ENCODE data around the gene BBLN.

DNA sequence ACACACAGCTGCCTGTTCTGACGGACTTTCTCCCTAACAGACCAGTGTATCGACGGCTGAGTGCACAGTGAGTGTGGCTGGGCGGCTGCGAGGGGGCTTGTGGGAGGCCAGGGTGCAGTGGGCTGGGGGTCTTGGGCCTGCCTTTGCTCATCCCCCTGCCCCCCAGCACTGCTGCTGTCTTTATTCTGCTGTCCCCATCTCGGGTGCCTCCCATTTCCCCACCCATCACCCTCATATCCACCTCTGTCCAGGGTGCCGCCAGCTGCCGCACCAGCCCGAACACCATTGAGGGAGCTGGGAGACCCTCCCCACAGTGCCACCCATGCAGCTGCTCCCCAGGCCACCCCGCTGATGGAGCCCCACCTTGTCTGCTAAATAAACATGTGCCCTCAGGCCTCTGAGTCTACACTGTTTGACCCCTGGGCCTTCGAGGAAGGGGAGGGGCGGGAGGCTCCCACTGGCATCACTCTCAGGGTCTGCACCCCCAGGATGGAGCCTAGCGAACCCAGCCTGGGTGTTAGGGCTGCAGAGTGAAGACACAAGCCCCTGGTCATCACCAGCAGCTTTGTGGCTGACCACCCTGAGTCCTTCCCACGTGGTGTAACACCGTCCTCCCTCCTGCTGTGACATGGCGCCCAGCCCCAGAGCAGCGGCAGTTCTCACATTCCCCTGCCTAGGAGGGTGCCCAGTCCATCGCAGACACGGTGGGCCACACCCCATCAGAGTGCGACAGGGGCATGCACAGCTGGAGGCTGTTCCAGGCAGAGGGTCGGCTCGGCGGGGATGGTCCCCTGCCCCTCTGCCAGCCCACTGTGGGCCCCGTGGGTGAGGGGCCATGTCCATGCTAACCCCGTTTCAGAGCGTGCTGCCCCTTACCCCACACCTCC, 6.8 kb upstream of the BBLN start:
- TF ChIP-seq, protein P1, sequence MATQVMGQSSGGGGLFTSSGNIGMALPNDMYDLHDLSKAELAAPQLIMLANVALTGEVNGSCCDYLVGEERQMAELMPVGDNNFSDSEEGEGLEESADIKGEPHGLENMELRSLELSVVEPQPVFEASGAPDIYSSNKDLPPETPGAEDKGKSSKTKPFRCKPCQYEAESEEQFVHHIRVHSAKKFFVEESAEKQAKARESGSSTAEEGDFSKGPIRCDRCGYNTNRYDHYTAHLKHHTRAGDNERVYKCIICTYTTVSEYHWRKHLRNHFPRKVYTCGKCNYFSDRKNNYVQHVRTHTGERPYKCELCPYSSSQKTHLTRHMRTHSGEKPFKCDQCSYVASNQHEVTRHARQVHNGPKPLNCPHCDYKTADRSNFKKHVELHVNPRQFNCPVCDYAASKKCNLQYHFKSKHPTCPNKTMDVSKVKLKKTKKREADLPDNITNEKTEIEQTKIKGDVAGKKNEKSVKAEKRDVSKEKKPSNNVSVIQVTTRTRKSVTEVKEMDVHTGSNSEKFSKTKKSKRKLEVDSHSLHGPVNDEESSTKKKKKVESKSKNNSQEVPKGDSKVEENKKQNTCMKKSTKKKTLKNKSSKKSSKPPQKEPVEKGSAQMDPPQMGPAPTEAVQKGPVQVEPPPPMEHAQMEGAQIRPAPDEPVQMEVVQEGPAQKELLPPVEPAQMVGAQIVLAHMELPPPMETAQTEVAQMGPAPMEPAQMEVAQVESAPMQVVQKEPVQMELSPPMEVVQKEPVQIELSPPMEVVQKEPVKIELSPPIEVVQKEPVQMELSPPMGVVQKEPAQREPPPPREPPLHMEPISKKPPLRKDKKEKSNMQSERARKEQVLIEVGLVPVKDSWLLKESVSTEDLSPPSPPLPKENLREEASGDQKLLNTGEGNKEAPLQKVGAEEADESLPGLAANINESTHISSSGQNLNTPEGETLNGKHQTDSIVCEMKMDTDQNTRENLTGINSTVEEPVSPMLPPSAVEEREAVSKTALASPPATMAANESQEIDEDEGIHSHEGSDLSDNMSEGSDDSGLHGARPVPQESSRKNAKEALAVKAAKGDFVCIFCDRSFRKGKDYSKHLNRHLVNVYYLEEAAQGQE (IDR thresholded peaks at IDR 0.05; ENCODE audit: insufficient replicate concordance, low read depth): no peak
- TF ChIP-seq, protein P2, sequence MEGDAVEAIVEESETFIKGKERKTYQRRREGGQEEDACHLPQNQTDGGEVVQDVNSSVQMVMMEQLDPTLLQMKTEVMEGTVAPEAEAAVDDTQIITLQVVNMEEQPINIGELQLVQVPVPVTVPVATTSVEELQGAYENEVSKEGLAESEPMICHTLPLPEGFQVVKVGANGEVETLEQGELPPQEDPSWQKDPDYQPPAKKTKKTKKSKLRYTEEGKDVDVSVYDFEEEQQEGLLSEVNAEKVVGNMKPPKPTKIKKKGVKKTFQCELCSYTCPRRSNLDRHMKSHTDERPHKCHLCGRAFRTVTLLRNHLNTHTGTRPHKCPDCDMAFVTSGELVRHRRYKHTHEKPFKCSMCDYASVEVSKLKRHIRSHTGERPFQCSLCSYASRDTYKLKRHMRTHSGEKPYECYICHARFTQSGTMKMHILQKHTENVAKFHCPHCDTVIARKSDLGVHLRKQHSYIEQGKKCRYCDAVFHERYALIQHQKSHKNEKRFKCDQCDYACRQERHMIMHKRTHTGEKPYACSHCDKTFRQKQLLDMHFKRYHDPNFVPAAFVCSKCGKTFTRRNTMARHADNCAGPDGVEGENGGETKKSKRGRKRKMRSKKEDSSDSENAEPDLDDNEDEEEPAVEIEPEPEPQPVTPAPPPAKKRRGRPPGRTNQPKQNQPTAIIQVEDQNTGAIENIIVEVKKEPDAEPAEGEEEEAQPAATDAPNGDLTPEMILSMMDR (IDR thresholded peaks at IDR 0.05; ENCODE audit: insufficient read depth, low read length): no peak
- TF ChIP-seq POLR2AphosphoS5 (IDR thresholded peaks at IDR 0.05; ENCODE audit: low read depth) (no peak), GABPA (IDR thresholded peaks at IDR 0.05; ENCODE audit: low read depth) (no peak), SPI1 (IDR thresholded peaks at IDR 0.05; ENCODE audit: borderline replicate concordance, low read depth) (no peak)
